Fibroblast of mammary gland (primary cell): ENCODE measurements around the gene NEGR1.

Experiments
- DNase-seq: peaks from one replicate; pipeline ENCODE4 v3.0.0-alpha.2; 2010; ENCODE audit warnings: low read depth
- H3K4me3 ChIP-seq: 2 replicates; pipeline ENCODE4 v1.5.1; 2011; ENCODE audit warnings: low read depth, mild to moderate bottlenecking, low read length, moderate library complexity; ENCODE audit not compliant: control insufficient read depth
- CTCF ChIP-seq: conservative IDR thresholded peaks from 2 replicates; pipeline ENCODE4 v1.5.1; 2011; ENCODE audit warnings: low read depth, low read length, inconsistent platforms; ENCODE audit not compliant: control insufficient read depth, insufficient read depth

NEGR1 gene

GRCh38 chr1:72101840-72102632 is 180.3 kb downstream of the NEGR1 start:
- no peak for TF ChIP-seq CTCF
- DNase-seq: no peak
- no peak overlapping the region for H3K4me3 ChIP-seq

- no peak for DNase-seq
- H3K4me3 ChIP-seq: no peak overlapping the region
- TF ChIP-seq CTCF: no peak
Observed at GRCh38 chr1:72100771-72101170, 181.6 kb downstream of the NEGR1 start.

DNA sequence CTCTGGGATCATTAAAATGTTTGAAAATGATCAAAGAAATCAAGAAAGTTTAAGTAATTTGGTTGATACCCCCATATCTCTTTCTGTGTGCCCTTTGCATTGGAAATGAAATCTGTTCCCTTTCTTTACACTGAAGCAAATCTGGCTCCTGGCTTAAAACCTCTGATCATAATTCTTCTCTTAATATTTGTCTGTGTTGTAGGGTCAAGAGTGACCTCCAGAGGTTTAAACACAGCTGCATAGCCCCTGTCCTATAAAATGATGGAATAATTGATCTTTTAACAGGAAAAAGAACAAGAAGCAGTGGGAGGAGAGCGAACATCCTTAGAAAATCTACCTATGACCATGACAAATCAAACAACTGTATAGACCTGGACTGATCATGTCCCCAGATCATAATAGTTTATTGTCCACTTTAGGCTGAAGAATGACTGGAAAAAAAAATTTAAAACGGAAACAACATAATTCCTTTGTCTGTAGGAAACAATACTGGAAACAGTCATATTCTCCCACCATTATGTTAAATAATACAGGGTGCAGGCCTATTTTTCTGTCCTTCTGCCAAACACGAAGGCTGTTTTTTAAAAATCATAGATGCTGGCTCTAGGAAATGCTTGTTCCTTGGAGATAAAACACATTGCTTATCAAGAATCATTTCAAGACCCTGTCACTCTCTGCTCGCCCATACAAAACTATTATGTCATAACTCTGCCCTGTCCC is 184.3 kb downstream of the NEGR1 start:
- no peak for TF ChIP-seq CTCF
- DNase-seq: no peak
- no peak overlapping the region for H3K4me3 ChIP-seq

GRCh38 chr1:72094209-72094608 is 188.1 kb downstream of the NEGR1 start:
- no peak for TF ChIP-seq CTCF
- no peak for DNase-seq
- no peak overlapping the region for H3K4me3 ChIP-seq

DNA sequence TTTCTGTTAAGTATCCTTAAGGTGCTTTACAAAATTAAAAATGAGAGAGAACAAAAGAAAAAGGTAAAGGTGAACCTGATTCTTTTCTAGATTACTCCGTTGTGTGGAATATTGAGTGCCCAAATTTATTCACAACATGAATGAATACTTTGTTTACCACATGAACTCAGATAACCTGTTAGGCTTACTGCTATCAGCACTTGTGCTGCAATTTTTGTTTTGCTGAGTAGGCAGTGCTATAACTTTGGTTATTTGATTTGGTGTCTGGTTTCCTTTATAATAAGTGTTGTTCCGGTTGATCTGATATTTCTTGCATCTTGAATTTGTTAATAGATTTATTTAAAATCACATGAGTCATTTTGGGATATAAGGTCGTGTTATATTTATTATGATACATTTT is 195.9 kb downstream of the NEGR1 start:
- H3K4me3 ChIP-seq: no peak overlapping the region
- DNase-seq: no peak
- no peak for TF ChIP-seq CTCF

DNA sequence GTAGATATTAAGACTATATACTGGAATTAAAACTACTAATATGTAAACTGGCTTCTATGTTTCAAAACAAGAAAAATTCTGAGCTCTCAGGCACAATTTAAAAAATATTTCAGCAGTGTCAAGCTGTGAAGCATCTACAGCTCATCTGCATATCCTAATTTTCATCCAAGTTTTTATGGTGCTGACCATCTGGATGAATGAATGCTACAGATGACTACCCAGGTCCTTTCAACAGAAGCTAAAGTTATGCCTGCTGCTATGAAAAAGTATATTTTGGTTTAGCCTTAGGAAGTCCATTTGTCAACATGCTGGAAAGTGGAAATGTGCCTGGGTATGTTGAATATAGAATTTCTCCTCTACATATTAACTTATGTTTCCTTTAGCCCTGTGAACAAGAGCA is 206.9 kb downstream of the NEGR1 start:
- no peak for TF ChIP-seq CTCF
- DNase-seq: no peak
- H3K4me3 ChIP-seq: no peak overlapping the region
